M059J (cell line): ENCODE data around the gene ALDH1L1. TPM values are rescaled to one million over a fixed set of nuclear protein-coding genes. Genes with fewer than 3 reads are reported as not detected.

Source experiments
- DNase-seq: peaks from one replicate; pipeline ENCODE4 v3.0.0-alpha.2; 2012; ENCODE audit warnings: low read depth
- total RNA-seq: library from RNA; depleted of rRNA; stranded (reverse); fragments of >200 nt; shearing (Covaris generic); gene quantifications from 2 replicates; pipeline ENCODE4 v1.2.3, GENCODE V29; 2014; rRNA removed

The ALDH1L1 gene
- 0.54 and 1.2 TPM in 2 replicates for total RNA-seq

GRCh38 chr3:126180477-126181397 lies at the start of gene ALDH1L1:
TSS of gene ALDH1L1 (minus strand) at chr3:126180586. CDS start at chr3:126160979, 19,607 bp downstream.
- peak; percentile 69 for DNase-seq

GRCh38 chr3:126226374-126226773 lies 46.0 kb upstream of the ALDH1L1 start:
- DNase-seq, result no peak

GRCh38 chr3:126216416-126216815 lies 36.0 kb upstream of the ALDH1L1 start:
- peak; percentile 77 for DNase-seq

GRCh38 chr3:126213379-126214028 lies 33.1 kb upstream of the ALDH1L1 start:
- DNase-seq, result no peak

GRCh38 chr3:126212620-126213378 lies 32.4 kb upstream of the ALDH1L1 start:
- peak; percentile 73 for DNase-seq

- no peak for DNase-seq
Observed at GRCh38 chr3:126212250-126212619, 31.8 kb upstream of the ALDH1L1 start.

GRCh38 chr3:126211569-126211968 lies 31.2 kb upstream of the ALDH1L1 start:
- peak; percentile 44 for DNase-seq

GRCh38 chr3:126210606-126211005 lies 30.2 kb upstream of the ALDH1L1 start:
- no peak for DNase-seq

GRCh38 chr3:126209741-126210140 lies 29.4 kb upstream of the ALDH1L1 start:
- no peak for DNase-seq

GRCh38 chr3:126208606-126209256 lies 28.3 kb upstream of the ALDH1L1 start:
- peak; percentile 98 for DNase-seq

- DNase-seq, result peak; percentile 70
Observed at GRCh38 chr3:126208182-126208581, 27.8 kb upstream of the ALDH1L1 start.

GRCh38 chr3:126207166-126207565 lies 26.8 kb upstream of the ALDH1L1 start:
- DNase-seq, result no peak

- no peak for DNase-seq
Observed at GRCh38 chr3:126205717-126206655, 25.6 kb upstream of the ALDH1L1 start.

GRCh38 chr3:126202680-126203079 lies 22.3 kb upstream of the ALDH1L1 start:
- no peak for DNase-seq

- DNase-seq, result no peak
Observed at GRCh38 chr3:126202276-126202675, 21.9 kb upstream of the ALDH1L1 start.

GRCh38 chr3:126201168-126201567 lies 20.8 kb upstream of the ALDH1L1 start:
- peak; percentile 44 for DNase-seq

GRCh38 chr3:126200534-126200933 lies 20.1 kb upstream of the ALDH1L1 start:
- no peak for DNase-seq

- DNase-seq, result no peak
Observed at GRCh38 chr3:126199256-126199655, 18.9 kb upstream of the ALDH1L1 start.

GRCh38 chr3:126197854-126198584 lies 17.6 kb upstream of the ALDH1L1 start:
- peak; percentile 80 for DNase-seq

- no peak for DNase-seq
Observed at GRCh38 chr3:126197343-126197742, 17.0 kb upstream of the ALDH1L1 start.
